Measurements from ENCODE around the gene PRAMEF12.

Gene PRAMEF12

GRCh38 chr1:12756273-12756672, 17.3 kb upstream of the PRAMEF12 start:
- Histone ChIP-seq H3K4me3 (ENCODE audit: low read depth, low read length) (no peak overlapping the region), H3K9ac (ENCODE audit: low read depth, low read length) (no peak overlapping the region), H3K36me3 (ENCODE audit: control insufficient read depth, insufficient read depth, low read length) (no peaks in the 10 kb centered on the region), H3K27me3 (ENCODE audit: control insufficient read depth, insufficient read depth, low read length) (no peaks in the 10 kb centered on the region), H3K4me1 (ENCODE audit: control insufficient read depth, insufficient read depth, low read length) (no peaks in the 10 kb centered on the region), H3K9me3 (ENCODE audit: control insufficient read depth, insufficient read depth, low read length) (no peaks in the 10 kb centered on the region)

- Histone ChIP-seq H3K36me3 (ENCODE audit: control insufficient read depth, insufficient read depth, low read length) (no peaks in the 10 kb centered on the region), H3K4me1 (ENCODE audit: control insufficient read depth, insufficient read depth, low read length) (no peaks in the 10 kb centered on the region), H3K27me3 (ENCODE audit: control insufficient read depth, insufficient read depth, low read length) (no peaks in the 10 kb centered on the region), H3K9me3 (ENCODE audit: control insufficient read depth, insufficient read depth, low read length) (no peaks in the 10 kb centered on the region), H3K9ac (ENCODE audit: low read depth, low read length) (no peak overlapping the region), H3K4me3 (ENCODE audit: low read depth, low read length) (no peak overlapping the region)
Measured at GRCh38 chr1:12756768-12757413, 16.6 kb upstream of the PRAMEF12 start.

- Histone ChIP-seq H3K4me3 (ENCODE audit: low read depth, low read length) (no peak overlapping the region), H3K9ac (ENCODE audit: low read depth, low read length) (no peak overlapping the region), H3K27me3 (ENCODE audit: control insufficient read depth, insufficient read depth, low read length) (no peaks in the 10 kb centered on the region), H3K4me1 (ENCODE audit: control insufficient read depth, insufficient read depth, low read length) (no peaks in the 10 kb centered on the region), H3K36me3 (ENCODE audit: control insufficient read depth, insufficient read depth, low read length) (no peaks in the 10 kb centered on the region), H3K9me3 (ENCODE audit: control insufficient read depth, insufficient read depth, low read length) (no peaks in the 10 kb centered on the region)
Measured at GRCh38 chr1:12757836-12758235, 15.7 kb upstream of the PRAMEF12 start.

- no peaks in the 10 kb centered on the region for H3K27me3 ChIP-seq (ENCODE audit: control insufficient read depth, insufficient read depth, low read length)
Measured at GRCh38 chr1:12760256-12760795, 13.2 kb upstream of the PRAMEF12 start.

GRCh38 chr1:12761781-12762180, 11.8 kb upstream of the PRAMEF12 start:
- Histone ChIP-seq H3K4me3 (ENCODE audit: low read depth, low read length) (no peak overlapping the region), H3K9ac (ENCODE audit: low read depth, low read length) (no peak overlapping the region), H3K27me3 (ENCODE audit: control insufficient read depth, insufficient read depth, low read length) (no peaks in the 10 kb centered on the region), H3K9me3 (ENCODE audit: control insufficient read depth, insufficient read depth, low read length) (no peaks in the 10 kb centered on the region), H3K36me3 (ENCODE audit: control insufficient read depth, insufficient read depth, low read length) (no peaks in the 10 kb centered on the region), H3K4me1 (ENCODE audit: control insufficient read depth, insufficient read depth, low read length) (peaks cover 2% of the 10 kb centered on the region)

More at GRCh38 chr1:12760256-12760795, 13.2 kb upstream of the PRAMEF12 start:
- no peak overlapping the region for H3K4me3 ChIP-seq (ENCODE audit: low read depth, low read length)
- no peak overlapping the region for H3K9ac ChIP-seq (ENCODE audit: low read depth, low read length)
- peaks cover 2% of the 10 kb centered on the region for H3K4me1 ChIP-seq (ENCODE audit: control insufficient read depth, insufficient read depth, low read length)
- no peaks in the 10 kb centered on the region for H3K9me3 ChIP-seq (ENCODE audit: control insufficient read depth, insufficient read depth, low read length)
- no peaks in the 10 kb centered on the region for H3K36me3 ChIP-seq (ENCODE audit: control insufficient read depth, insufficient read depth, low read length)

- Histone ChIP-seq H3K27me3 (ENCODE audit: control insufficient read depth, insufficient read depth, low read length) (no peaks in the 10 kb centered on the region), H3K4me1 (ENCODE audit: control insufficient read depth, insufficient read depth, low read length) (peaks cover 2% of the 10 kb centered on the region), H3K9ac (ENCODE audit: low read depth, low read length) (no peak overlapping the region)
Measured at GRCh38 chr1:12762766-12763165, 10.8 kb upstream of the PRAMEF12 start.

GRCh38 chr1:12763479-12763878, 10.1 kb upstream of the PRAMEF12 start:
- no peaks in the 10 kb centered on the region for H3K9me3 ChIP-seq (ENCODE audit: control insufficient read depth, insufficient read depth, low read length)
- no peaks in the 10 kb centered on the region for H3K36me3 ChIP-seq (ENCODE audit: control insufficient read depth, insufficient read depth, low read length)
- H3K27me3 ChIP-seq (ENCODE audit: control insufficient read depth, insufficient read depth, low read length): no peaks in the 10 kb centered on the region
- peaks cover 2% of the 10 kb centered on the region for H3K4me1 ChIP-seq (ENCODE audit: control insufficient read depth, insufficient read depth, low read length)
- no peak overlapping the region for H3K4me3 ChIP-seq (ENCODE audit: low read depth, low read length)
- H3K9ac ChIP-seq (ENCODE audit: low read depth, low read length): no peak overlapping the region

More at GRCh38 chr1:12762766-12763165, 10.8 kb upstream of the PRAMEF12 start:
- Histone ChIP-seq H3K4me3 (ENCODE audit: low read depth, low read length) (no peak overlapping the region), H3K36me3 (ENCODE audit: control insufficient read depth, insufficient read depth, low read length) (no peaks in the 10 kb centered on the region), H3K9me3 (ENCODE audit: control insufficient read depth, insufficient read depth, low read length) (no peaks in the 10 kb centered on the region)

- Histone ChIP-seq H3K4me3 (ENCODE audit: low read depth, low read length) (no peak overlapping the region), H3K4me1 (ENCODE audit: control insufficient read depth, insufficient read depth, low read length) (peaks cover 2% of the 10 kb centered on the region), H3K36me3 (ENCODE audit: control insufficient read depth, insufficient read depth, low read length) (no peaks in the 10 kb centered on the region), H3K27me3 (ENCODE audit: control insufficient read depth, insufficient read depth, low read length) (no peaks in the 10 kb centered on the region), H3K9me3 (ENCODE audit: control insufficient read depth, insufficient read depth, low read length) (no peaks in the 10 kb centered on the region), H3K9ac (ENCODE audit: low read depth, low read length) (no peak overlapping the region)
Measured at GRCh38 chr1:12764016-12764415, 9.5 kb upstream of the PRAMEF12 start.

GRCh38 chr1:12769031-12769430, 4.5 kb upstream of the PRAMEF12 start:
- Histone ChIP-seq H3K36me3 (ENCODE audit: control insufficient read depth, insufficient read depth, low read length) (no peaks in the 10 kb centered on the region), H3K9ac (ENCODE audit: low read depth, low read length) (no peak overlapping the region), H3K27me3 (ENCODE audit: control insufficient read depth, insufficient read depth, low read length) (no peaks in the 10 kb centered on the region), H3K4me1 (ENCODE audit: control insufficient read depth, insufficient read depth, low read length) (peaks cover 2% of the 10 kb centered on the region), H3K4me3 (ENCODE audit: low read depth, low read length) (no peak overlapping the region), H3K9me3 (ENCODE audit: control insufficient read depth, insufficient read depth, low read length) (no peaks in the 10 kb centered on the region)

GRCh38 chr1:12769976-12770505, 3.5 kb upstream of the PRAMEF12 start:
- Histone ChIP-seq H3K9me3 (ENCODE audit: control insufficient read depth, insufficient read depth, low read length) (no peaks in the 10 kb centered on the region), H3K27me3 (ENCODE audit: control insufficient read depth, insufficient read depth, low read length) (no peaks in the 10 kb centered on the region), H3K36me3 (ENCODE audit: control insufficient read depth, insufficient read depth, low read length) (no peaks in the 10 kb centered on the region), H3K9ac (ENCODE audit: low read depth, low read length) (no peak overlapping the region), H3K4me1 (ENCODE audit: control insufficient read depth, insufficient read depth, low read length) (no peaks in the 10 kb centered on the region), H3K4me3 (ENCODE audit: low read depth, low read length) (no peak overlapping the region)

GRCh38 chr1:12770620-12771019, 2.9 kb upstream of the PRAMEF12 start:
- Histone ChIP-seq H3K4me1 (ENCODE audit: control insufficient read depth, insufficient read depth, low read length) (no peaks in the 10 kb centered on the region), H3K4me3 (ENCODE audit: low read depth, low read length) (no peak overlapping the region), H3K9ac (ENCODE audit: low read depth, low read length) (no peak overlapping the region), H3K27me3 (ENCODE audit: control insufficient read depth, insufficient read depth, low read length) (no peaks in the 10 kb centered on the region), H3K9me3 (ENCODE audit: control insufficient read depth, insufficient read depth, low read length) (no peaks in the 10 kb centered on the region), H3K36me3 (ENCODE audit: control insufficient read depth, insufficient read depth, low read length) (no peaks in the 10 kb centered on the region)

GRCh38 chr1:12771186-12771585, 2.4 kb upstream of the PRAMEF12 start:
- Histone ChIP-seq H3K27me3 (ENCODE audit: control insufficient read depth, insufficient read depth, low read length) (no peaks in the 10 kb centered on the region), H3K9ac (ENCODE audit: low read depth, low read length) (no peak overlapping the region)

More at GRCh38 chr1:12771186-12771585, 2.4 kb upstream of the PRAMEF12 start:
- Histone ChIP-seq H3K9me3 (ENCODE audit: control insufficient read depth, insufficient read depth, low read length) (no peaks in the 10 kb centered on the region), H3K4me1 (ENCODE audit: control insufficient read depth, insufficient read depth, low read length) (no peaks in the 10 kb centered on the region), H3K4me3 (ENCODE audit: low read depth, low read length) (no peak overlapping the region), H3K36me3 (ENCODE audit: control insufficient read depth, insufficient read depth, low read length) (no peaks in the 10 kb centered on the region)

Measured in iPS-15b (cell line).